NT2/D1 (cell line): Measurements from ENCODE around the gene SYS1.

ENCODE experiments used
- DNase-seq: peaks from one replicate; pipeline ENCODE4 v3.0.0-alpha.2; 2011; ENCODE audit warnings: low read depth, low spot score
- H3K27me3 ChIP-seq: 2 replicates; pipeline ENCODE4 v1.6.0; 2011; ENCODE audit warnings: mild to moderate bottlenecking; ENCODE audit not compliant: insufficient read length, insufficient read depth
- H3K36me3 ChIP-seq: 2 replicates; pipeline ENCODE4 v1.6.1; 2011; ENCODE audit warnings: mild to moderate bottlenecking, low read length, mixed read lengths; ENCODE audit not compliant: insufficient read depth, insufficient read length
- H3K4me1 ChIP-seq: 2 replicates; pipeline ENCODE4 v1.5.1; 2011; ENCODE audit not compliant: insufficient read depth, insufficient read length
- H3K4me3 ChIP-seq: 2 replicates; pipeline ENCODE4 v1.5.1; 2011; ENCODE audit warnings: low read depth; ENCODE audit not compliant: insufficient read length
- H3K9ac ChIP-seq: 2 replicates; pipeline ENCODE4 v1.6.0; 2011; ENCODE audit warnings: low read depth; ENCODE audit not compliant: insufficient read length
- H3K9me3 ChIP-seq: 2 replicates; pipeline ENCODE4 v1.5.1; 2011; ENCODE audit warnings: mild to moderate bottlenecking, low read length; ENCODE audit not compliant: insufficient read depth
- SUZ12 ChIP-seq: IDR thresholded peaks from 2 replicates; pipeline ENCODE4 v1.6.1; 2011; ENCODE audit not compliant: insufficient read length, insufficient read depth; ENCODE audit errors: extremely low read depth
- YY1 ChIP-seq: IDR thresholded peaks from 2 replicates; pipeline ENCODE4 v1.6.1; 2011; ENCODE audit not compliant: insufficient read length, insufficient read depth
- ZNF274 ChIP-seq: IDR thresholded peaks from 2 replicates; pipeline ENCODE4 v1.6.1; 2011; ENCODE audit warnings: mild to moderate bottlenecking, low read depth, low read length

Gene SYS1

GRCh38 chr20:45370571-45371160 is 7.7 kb downstream of the SYS1 start:
- no peaks in the 10 kb centered on the region for H3K9me3 ChIP-seq
- H3K4me3 ChIP-seq, result no peak overlapping the region
- H3K36me3 ChIP-seq, result peaks cover 38% of the 10 kb centered on the region
- no peak for DNase-seq
- no peaks in the 10 kb centered on the region for H3K27me3 ChIP-seq
- H3K4me1 ChIP-seq, result peaks cover 2% of the 10 kb centered on the region
- no peak overlapping the region for H3K9ac ChIP-seq
- TF ChIP-seq SUZ12 (no peak), ZNF274 (no peak), YY1 (no peak)

- H3K27me3 ChIP-seq, result no peaks in the 10 kb centered on the region
- no peaks in the 10 kb centered on the region for H3K9me3 ChIP-seq
- H3K4me3 ChIP-seq, result no peak overlapping the region
- peaks cover 22% of the 10 kb centered on the region for H3K36me3 ChIP-seq
- DNase-seq, result no peak
- H3K9ac ChIP-seq, result no peak overlapping the region
- TF ChIP-seq YY1 (no peak), SUZ12 (no peak), ZNF274 (no peak)
- H3K4me1 ChIP-seq, result peaks cover 2% of the 10 kb centered on the region
These were observed 9.3 kb downstream of the SYS1 start for GRCh38 chr20:45372241-45372640.

- Histone ChIP-seq H3K9me3 (no peaks in the 10 kb centered on the region), H3K36me3 (peaks cover 17% of the 10 kb centered on the region), H3K9ac (peak overlapping the region; percentile 52), H3K27me3 (no peaks in the 10 kb centered on the region), H3K4me3 (no peak overlapping the region), H3K4me1 (peaks cover 2% of the 10 kb centered on the region)
- TF ChIP-seq ZNF274, result no peak
- no peak for TF ChIP-seq YY1
- TF ChIP-seq SUZ12, result no peak
- no peak for DNase-seq
These were observed 9.8 kb downstream of the SYS1 start for GRCh38 chr20:45372646-45373352.

GRCh38 chr20:45373353-45374100 is 10.6 kb downstream of the SYS1 start:
- peak; percentile 76 for DNase-seq
- peak overlapping the region; percentile 52 for H3K9ac ChIP-seq
- no peaks in the 10 kb centered on the region for H3K9me3 ChIP-seq
- peaks cover 9% of the 10 kb centered on the region for H3K36me3 ChIP-seq
- peak overlapping the region; percentile 2 for H3K4me3 ChIP-seq
- peaks cover 2% of the 10 kb centered on the region for H3K4me1 ChIP-seq
- H3K27me3 ChIP-seq, result no peaks in the 10 kb centered on the region
- TF ChIP-seq YY1, result no peak
- TF ChIP-seq SUZ12, result no peak
- TF ChIP-seq ZNF274, result no peak

GRCh38 chr20:45374101-45374467 is 11.1 kb downstream of the SYS1 start:
- Histone ChIP-seq H3K4me1 (peaks cover 2% of the 10 kb centered on the region), H3K27me3 (no peaks in the 10 kb centered on the region), H3K9ac (no peak overlapping the region), H3K36me3 (peaks cover 4% of the 10 kb centered on the region), H3K9me3 (no peaks in the 10 kb centered on the region), H3K4me3 (peak overlapping the region; percentile 2)
- no peak for DNase-seq
- TF ChIP-seq YY1 (no peak), SUZ12 (no peak), ZNF274 (no peak)

- TF ChIP-seq ZNF274 (no peak), SUZ12 (no peak), YY1 (no peak)
- peaks cover 4% of the 10 kb centered on the region for H3K4me1 ChIP-seq
These were observed 12.0 kb downstream of the SYS1 start for GRCh38 chr20:45374966-45375365.

GRCh38 chr20:45377269-45377668 is 14.3 kb downstream of the SYS1 start:
- Histone ChIP-seq H3K9ac (no peak overlapping the region), H3K4me3 (no peak overlapping the region), H3K4me1 (peaks cover 7% of the 10 kb centered on the region), H3K9me3 (no peaks in the 10 kb centered on the region), H3K27me3 (no peaks in the 10 kb centered on the region), H3K36me3 (no peaks in the 10 kb centered on the region)
- no peak for DNase-seq
- TF ChIP-seq ZNF274, result no peak
- TF ChIP-seq YY1, result no peak
- TF ChIP-seq SUZ12, result no peak

More at GRCh38 chr20:45374966-45375365, 12.0 kb downstream of the SYS1 start:
- DNase-seq, result no peak
- Histone ChIP-seq H3K36me3 (peaks cover 4% of the 10 kb centered on the region), H3K27me3 (no peaks in the 10 kb centered on the region), H3K9ac (no peak overlapping the region), H3K9me3 (no peaks in the 10 kb centered on the region), H3K4me3 (no peak overlapping the region)
